ENCODE measurements around the gene DENR. TPM values are rescaled to one million over a fixed set of nuclear protein-coding genes. Genes with fewer than 3 reads are reported as not detected.

DENR gene
- total and polyA plus RNA-seq, 2 of the 13 experiments (the other 11 are each of a cell fraction or from before 2014, with no cell fraction given), result 30.0 to 59.1 TPM

GRCh38 chr12:122819209-122819785 is 66.7 kb downstream of the DENR start:
- intact Hi-C loops (cut with micrococcal nuclease; ENCODE audit: unreplicated experiment) (no loop called here), in situ Hi-C loops (cut with HindIII; ENCODE audit: extremely low pct_ligation_motif_present, low pct_unique_long_range_greater_than_20kb) (no loop called here)
- POLR2A ChIA-PET, result no interaction called here
- DNase-seq (ENCODE audit: low spot score) (no peak), ATAC-seq (no peak), FAIRE-seq (no peak)
- H3K36me3 ChIP-seq (replicated peaks in 1 of 2; ENCODE audit: control insufficient read depth in 1 of 2, insufficient read depth in 2 of 2, low read length in 2 of 2), result no peaks in the 10 kb centered on the region
- H2AFZ ChIP-seq (ENCODE audit: low read length), result no peak overlapping the region
- CTCF ChIA-PET (ENCODE audit: low intra/inter-chr PET ratio, low total read pairs), result no interaction called here
- no TSS peak for BruUV-seq (replicated peaks)
- peaks cover 0 to 11% of the 10 kb centered on the region in 2 experiments; a peak in 2 of 5 replicates for H3K27me3 ChIP-seq (ENCODE audit: control insufficient read depth in 1 of 2, insufficient read depth in 2 of 2, low read length in 2 of 2)
- 14% methylated on average over 10 of the region's 10 CpGs for WGBS (ENCODE audit: low lambda C conversion rate)
- no peak overlapping the region for H3K9ac ChIP-seq (ENCODE audit: insufficient read depth, low read depth, low read length)
- no peak overlapping the region for H3K4me3 ChIP-seq (replicated peaks in 1 of 3; ENCODE audit: insufficient read depth in 1 of 3, low read depth in 2 of 3, low read length in 3 of 3)
- peaks cover 36% of the 10 kb centered on the region for H3K4me1 ChIP-seq (ENCODE audit: insufficient read depth, low read length)
- H4K20me1 ChIP-seq (ENCODE audit: insufficient read depth, low read length), result no peaks in the 10 kb centered on the region
- H3K79me2 ChIP-seq (ENCODE audit: insufficient read depth, low read length), result no peaks in the 10 kb centered on the region
- no peaks in the 10 kb centered on the region for H3K9me3 ChIP-seq (ENCODE audit: low read length)
- TF ChIP-seq NCOA2 (CRISPR knock-in tag; IDR thresholded peaks at IDR 0.05) (no peak), FOXK1 (CRISPR knock-in tag; IDR thresholded peaks at IDR 0.05; ENCODE audit: borderline replicate concordance, low read depth) (no peak), DMAP1 (CRISPR knock-in tag; IDR thresholded peaks at IDR 0.05) (no peak), ZNF768 (CRISPR knock-in tag; IDR thresholded peaks at IDR 0.05) (no peak)
- no peak overlapping the region for H3K27ac ChIP-seq (ENCODE audit: extremely low read length, insufficient read depth, low read length)
- H3K4me2 ChIP-seq (ENCODE audit: low read depth, low read length), result no peak overlapping the region

GRCh38 chr12:122820138-122820537 is 67.5 kb downstream of the DENR start:
- peaks cover 36% of the 10 kb centered on the region for H3K4me1 ChIP-seq (ENCODE audit: insufficient read depth, low read length)
- ATAC-seq (no peak), FAIRE-seq (no peak), DNase-seq (ENCODE audit: low spot score) (no peak)
- no peaks in the 10 kb centered on the region for H3K36me3 ChIP-seq (replicated peaks in 1 of 2; ENCODE audit: control insufficient read depth in 1 of 2, insufficient read depth in 2 of 2, low read length in 2 of 2)
- CTCF ChIA-PET (ENCODE audit: low intra/inter-chr PET ratio, low total read pairs), result no interaction called here
- no peaks in the 10 kb centered on the region for H3K9me3 ChIP-seq (ENCODE audit: low read length)
- no peak overlapping the region for H3K9ac ChIP-seq (ENCODE audit: insufficient read depth, low read depth, low read length)
- no peaks in the 10 kb centered on the region for H3K79me2 ChIP-seq (ENCODE audit: insufficient read depth, low read length)
- no peak overlapping the region for H3K27ac ChIP-seq (ENCODE audit: extremely low read length, insufficient read depth, low read length)
- no peak overlapping the region for H2AFZ ChIP-seq (ENCODE audit: low read length)
- POLR2A ChIA-PET, result no interaction called here
- H3K27me3 ChIP-seq (ENCODE audit: control insufficient read depth in 1 of 2, insufficient read depth in 2 of 2, low read length in 2 of 2), result peaks cover 0 to 11% of the 10 kb centered on the region in 2 experiments; a peak in 2 of 5 replicates
- BruUV-seq (replicated peaks), result no TSS peak
- 60% methylated on average over 8 of the region's 8 CpGs for WGBS (ENCODE audit: low lambda C conversion rate)
- H4K20me1 ChIP-seq (ENCODE audit: insufficient read depth, low read length), result no peaks in the 10 kb centered on the region
- no peak overlapping the region for H3K4me3 ChIP-seq (replicated peaks in 1 of 3; ENCODE audit: insufficient read depth in 1 of 3, low read depth in 2 of 3, low read length in 3 of 3)
- in situ Hi-C loops (cut with HindIII; ENCODE audit: extremely low pct_ligation_motif_present, low pct_unique_long_range_greater_than_20kb) (no loop called here), intact Hi-C loops (cut with micrococcal nuclease; ENCODE audit: unreplicated experiment) (no loop called here)
- H3K4me2 ChIP-seq (ENCODE audit: low read depth, low read length), result no peak overlapping the region
- no peak for TF ChIP-seq HES4 (CRISPR knock-in tag; IDR thresholded peaks at IDR 0.05; ENCODE audit: borderline replicate concordance)
- TF ChIP-seq PCBP1 (IDR thresholded peaks at IDR 0.05; ENCODE audit: borderline replicate concordance, low read depth, low read length), result no peak
- no peak for TF ChIP-seq ZFAT (CRISPR knock-in tag; conservative IDR thresholded peaks at IDR 0.05)
- no peak for TF ChIP-seq POLR2AphosphoS5 (IDR thresholded peaks at IDR 0.05; ENCODE audit: low read depth, low read length)
- TF ChIP-seq TBL1XR1 (IDR thresholded peaks at IDR 0.05; ENCODE audit: borderline replicate concordance, low read length, partially characterized antibody), result no peak
- no peak for TF ChIP-seq MAFK (conservative IDR thresholded peaks at IDR 0.05 in 1 of 2, IDR thresholded peaks at IDR 0.05 in 1 of 2; ENCODE audit: low read length in 2 of 2)
- TF ChIP-seq KDM2A (CRISPR knock-in tag; IDR thresholded peaks at IDR 0.05; ENCODE audit: borderline replicate concordance, low read depth), result no peak
- TF ChIP-seq SETDB1 (CRISPR knock-in tag; IDR thresholded peaks at IDR 0.05; ENCODE audit: borderline replicate concordance), result no peak
- no peak for TF ChIP-seq ATRX (CRISPR knock-in tag; IDR thresholded peaks at IDR 0.05; ENCODE audit: borderline replicate concordance)
- TF ChIP-seq ZSCAN31 (CRISPR knock-in tag; IDR thresholded peaks at IDR 0.05; ENCODE audit: low read depth), result no peak
- no peak for TF ChIP-seq SIX1 (CRISPR knock-in tag; IDR thresholded peaks at IDR 0.05; ENCODE audit: borderline replicate concordance)
- no peak for TF ChIP-seq ATF4 (CRISPR knock-in tag; IDR thresholded peaks at IDR 0.05)
- no peak for TF ChIP-seq FOXP4 (CRISPR knock-in tag; IDR thresholded peaks at IDR 0.05)
- no peak for TF ChIP-seq RORA (CRISPR knock-in tag; IDR thresholded peaks at IDR 0.05)
